ENCODE results near the gene RANBP3. TPM values are rescaled to one million over a fixed set of nuclear protein-coding genes. Genes with fewer than 3 reads are reported as not detected.
"Not testable (repeated sequence)": the region's sequence is repeated elsewhere in the genome, so short reads cannot be mapped to it uniquely, and the experiment has no call there.

The RANBP3 gene
- total RNA-seq, 1 donor from 2014 or later: 122 TPM

GRCh38 chr19:6011794-6012193 lies 33.9 kb upstream of the RANBP3 start:
- H3K27ac Mint-ChIP-seq (ENCODE audit: unreplicated experiment): no peak overlapping the region
- TF ChIP-seq, protein P1, sequence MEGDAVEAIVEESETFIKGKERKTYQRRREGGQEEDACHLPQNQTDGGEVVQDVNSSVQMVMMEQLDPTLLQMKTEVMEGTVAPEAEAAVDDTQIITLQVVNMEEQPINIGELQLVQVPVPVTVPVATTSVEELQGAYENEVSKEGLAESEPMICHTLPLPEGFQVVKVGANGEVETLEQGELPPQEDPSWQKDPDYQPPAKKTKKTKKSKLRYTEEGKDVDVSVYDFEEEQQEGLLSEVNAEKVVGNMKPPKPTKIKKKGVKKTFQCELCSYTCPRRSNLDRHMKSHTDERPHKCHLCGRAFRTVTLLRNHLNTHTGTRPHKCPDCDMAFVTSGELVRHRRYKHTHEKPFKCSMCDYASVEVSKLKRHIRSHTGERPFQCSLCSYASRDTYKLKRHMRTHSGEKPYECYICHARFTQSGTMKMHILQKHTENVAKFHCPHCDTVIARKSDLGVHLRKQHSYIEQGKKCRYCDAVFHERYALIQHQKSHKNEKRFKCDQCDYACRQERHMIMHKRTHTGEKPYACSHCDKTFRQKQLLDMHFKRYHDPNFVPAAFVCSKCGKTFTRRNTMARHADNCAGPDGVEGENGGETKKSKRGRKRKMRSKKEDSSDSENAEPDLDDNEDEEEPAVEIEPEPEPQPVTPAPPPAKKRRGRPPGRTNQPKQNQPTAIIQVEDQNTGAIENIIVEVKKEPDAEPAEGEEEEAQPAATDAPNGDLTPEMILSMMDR (conservative IDR thresholded peaks at IDR 0.05): no peak
- no peak for DNase-seq (ENCODE audit: low read depth, low spot score)
- no peak overlapping the region for H3K4me3 Mint-ChIP-seq
- no peaks in the 10 kb centered on the region for H3K36me3 Mint-ChIP-seq (ENCODE audit: low read depth)
- peaks cover 13% of the 10 kb centered on the region for H3K4me1 Mint-ChIP-seq
- no peaks in the 10 kb centered on the region for H3K9me3 Mint-ChIP-seq
- no peaks in the 10 kb centered on the region for H3K27me3 Mint-ChIP-seq (ENCODE audit: low read depth)

DNA sequence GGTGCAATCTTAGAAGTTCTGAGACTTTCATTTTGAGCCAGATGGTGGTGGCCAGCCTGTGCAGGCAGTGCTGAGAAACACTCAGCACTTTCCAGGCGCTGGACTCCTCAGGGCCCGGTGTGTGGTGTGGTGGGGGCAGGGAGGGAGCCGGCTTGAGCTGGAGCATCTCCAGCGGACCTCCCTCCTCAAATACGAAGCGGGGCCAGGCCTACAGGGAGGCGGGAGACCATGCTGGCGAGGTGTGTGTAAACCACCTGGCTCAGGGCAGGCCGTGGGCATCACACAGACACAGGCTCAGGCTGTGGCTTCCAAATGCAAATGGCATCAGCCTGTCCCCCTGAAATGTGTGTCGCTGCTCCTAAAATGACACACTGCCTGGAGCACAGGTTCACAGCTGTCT lies 33.3 kb upstream of the RANBP3 start:
- no peaks in the 10 kb centered on the region for H3K27me3 Mint-ChIP-seq (ENCODE audit: low read depth)
- TF ChIP-seq, protein P1 (conservative IDR thresholded peaks at IDR 0.05): no peak
- no peaks in the 10 kb centered on the region for H3K36me3 Mint-ChIP-seq (ENCODE audit: low read depth)
- H3K4me1 Mint-ChIP-seq: peaks cover 13% of the 10 kb centered on the region
- no peak for DNase-seq (ENCODE audit: low read depth, low spot score)
- no peaks in the 10 kb centered on the region for H3K9me3 Mint-ChIP-seq
- H3K27ac Mint-ChIP-seq (ENCODE audit: unreplicated experiment): no peak overlapping the region
- H3K4me3 Mint-ChIP-seq: no peak overlapping the region

GRCh38 chr19:6010107-6010506 lies 32.2 kb upstream of the RANBP3 start:
- Mint-ChIP-seq H3K27me3 (ENCODE audit: low read depth) (no peaks in the 10 kb centered on the region), H3K4me1 (peaks cover 13% of the 10 kb centered on the region), H3K36me3 (ENCODE audit: low read depth) (no peaks in the 10 kb centered on the region), H3K27ac (ENCODE audit: unreplicated experiment) (no peak overlapping the region), H3K9me3 (no peaks in the 10 kb centered on the region), H3K4me3 (no peak overlapping the region)
- no peak for DNase-seq (ENCODE audit: low read depth, low spot score)
- TF ChIP-seq, protein P1 (conservative IDR thresholded peaks at IDR 0.05): no peak

GRCh38 chr19:6007866-6008265 lies 29.9 kb upstream of the RANBP3 start:
- TF ChIP-seq, protein P1 (conservative IDR thresholded peaks at IDR 0.05): no peak
- peaks cover 6% of the 10 kb centered on the region for H3K4me1 Mint-ChIP-seq
- no peak overlapping the region for H3K4me3 Mint-ChIP-seq
- no peaks in the 10 kb centered on the region for H3K9me3 Mint-ChIP-seq
- H3K36me3 Mint-ChIP-seq (ENCODE audit: low read depth): no peaks in the 10 kb centered on the region
- no peak for DNase-seq (ENCODE audit: low read depth, low spot score)
- H3K27ac Mint-ChIP-seq (ENCODE audit: unreplicated experiment): no peak overlapping the region
- H3K27me3 Mint-ChIP-seq (ENCODE audit: low read depth): no peaks in the 10 kb centered on the region

DNA sequence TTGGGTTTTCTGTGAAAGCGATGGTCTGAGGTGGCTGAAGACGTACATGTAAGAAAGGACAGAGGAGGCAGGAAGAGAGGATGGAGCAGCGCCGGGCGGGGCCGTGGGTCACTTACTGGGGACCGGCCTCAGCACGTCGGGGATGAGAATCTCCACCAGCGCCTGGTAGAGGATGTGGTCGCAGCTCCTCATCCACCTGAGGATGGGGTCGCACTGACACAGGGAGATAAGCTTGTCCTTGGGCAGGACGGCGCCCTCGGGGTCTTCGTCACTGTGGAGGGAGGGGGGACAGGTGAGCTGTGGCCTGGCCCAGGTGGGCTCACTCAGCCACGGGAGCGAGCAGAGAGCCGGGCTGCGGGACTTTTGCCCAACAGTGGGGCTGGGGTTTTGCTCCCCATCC lies 29.0 kb upstream of the RANBP3 start:
- H3K27me3 Mint-ChIP-seq (ENCODE audit: low read depth): no peaks in the 10 kb centered on the region
- H3K36me3 Mint-ChIP-seq (ENCODE audit: low read depth): no peaks in the 10 kb centered on the region
- no peak for DNase-seq (ENCODE audit: low read depth, low spot score)
- H3K27ac Mint-ChIP-seq (ENCODE audit: unreplicated experiment): no peak overlapping the region
- TF ChIP-seq, protein P1 (conservative IDR thresholded peaks at IDR 0.05): no peak
- peaks cover 1% of the 10 kb centered on the region for H3K4me1 Mint-ChIP-seq
- H3K4me3 Mint-ChIP-seq: no peak overlapping the region
- no peaks in the 10 kb centered on the region for H3K9me3 Mint-ChIP-seq

DNA sequence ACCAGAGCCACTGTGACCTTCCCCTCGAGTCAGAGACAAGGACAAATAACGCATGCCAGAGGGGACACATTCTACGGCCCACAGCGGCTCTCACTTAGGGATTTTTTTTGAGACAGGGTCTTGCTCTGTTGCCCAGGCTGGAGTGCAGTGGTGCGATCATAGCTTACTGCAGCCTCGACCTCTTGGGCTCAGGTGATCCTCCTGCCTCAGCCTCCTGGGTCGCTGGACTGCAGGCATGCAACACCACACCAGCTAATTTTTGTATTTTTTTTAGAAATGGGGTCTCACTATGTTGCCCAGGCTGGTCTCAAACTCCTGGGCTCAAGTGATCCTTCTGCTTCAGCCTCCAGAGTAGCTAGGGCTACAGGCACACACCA lies 28.1 kb upstream of the RANBP3 start:
- not testable (repeated sequence) for H3K27me3 Mint-ChIP-seq (ENCODE audit: low read depth); H3K4me1 Mint-ChIP-seq; H3K9me3 Mint-ChIP-seq; DNase-seq (ENCODE audit: low read depth, low spot score); H3K27ac Mint-ChIP-seq (ENCODE audit: unreplicated experiment); H3K4me3 Mint-ChIP-seq; H3K36me3 Mint-ChIP-seq (ENCODE audit: low read depth)
